Activated CD4-positive, alpha-beta T cell treated with anti-CD3 and anti-CD28 coated beads for 36 hours (primary cell): ENCODE results near the gene CELF4. TPM values are rescaled to one million over a fixed set of nuclear protein-coding genes. Genes with fewer than 3 reads are reported as not detected.

Experiments used
- ATAC-seq: fragments of 200-7000 bp; cut with Tn5 transposase; one replicate; pipeline ENCODE4 v1.10.0; 2021; ENCODE audit warnings: mild to moderate bottlenecking, moderate library complexity
- CTCF ChIA-PET: fragments of 350-600 bp; sonication (Branson Sonifier 250); formaldehyde crosslinking; loops from one replicate; lab custom pipeline; 2021; ENCODE audit warnings: antibody characterized with exemption; lab: Charles Lee
- POLR2A ChIA-PET: fragments of 350-600 bp; sonication (Branson Sonifier 250); formaldehyde crosslinking; loops from one replicate; lab custom pipeline; 2021; ENCODE audit warnings: antibody characterized with exemption, inconsistent platforms; lab: Charles Lee
- DNase-seq: peaks from one replicate; pipeline ENCODE4 v3.0.0-alpha.2; 2020
- H3K27ac Mint-ChIP-seq: one replicate; pipeline ENCODE4 v1.8.0; 2021; ENCODE audit warnings: mixed read lengths
- H3K27me3 Mint-ChIP-seq: one replicate; pipeline ENCODE4 v1.8.0; 2021; ENCODE audit warnings: mixed read lengths
- H3K36me3 Mint-ChIP-seq: one replicate; pipeline ENCODE4 v1.8.0; 2021; ENCODE audit warnings: low read depth, mixed read lengths
- H3K4me1 Mint-ChIP-seq: one replicate; pipeline ENCODE4 v1.8.0; 2021; ENCODE audit warnings: mixed read lengths
- H3K4me3 Mint-ChIP-seq: one replicate; pipeline ENCODE4 v1.8.0; 2021; ENCODE audit warnings: mild to moderate bottlenecking, moderate library complexity, mixed read lengths
- H3K9me3 Mint-ChIP-seq: one replicate; pipeline ENCODE4 v1.8.0; 2021; ENCODE audit warnings: low read depth, mixed read lengths
- intact Hi-C, 2 experiments: fragments of 100-400 bp; cut with DNase I in 1 of 2; cut with micrococcal nuclease in 1 of 2; formaldehyde crosslinking; loops; one replicate each; pipeline versions ENCODE4 v1.14.2 to v1.15.1; 2022 to 2024; cut with DNase I, micrococcal nuclease
- total RNA-seq, 2 experiments: library from RNA; stranded (reverse); gene quantifications; one replicate each; pipeline ENCODE4 v1.2.3, GENCODE V29; 2021

CELF4 gene
- total RNA-seq, 2 experiments from 2014 or later = not detected

DNA sequence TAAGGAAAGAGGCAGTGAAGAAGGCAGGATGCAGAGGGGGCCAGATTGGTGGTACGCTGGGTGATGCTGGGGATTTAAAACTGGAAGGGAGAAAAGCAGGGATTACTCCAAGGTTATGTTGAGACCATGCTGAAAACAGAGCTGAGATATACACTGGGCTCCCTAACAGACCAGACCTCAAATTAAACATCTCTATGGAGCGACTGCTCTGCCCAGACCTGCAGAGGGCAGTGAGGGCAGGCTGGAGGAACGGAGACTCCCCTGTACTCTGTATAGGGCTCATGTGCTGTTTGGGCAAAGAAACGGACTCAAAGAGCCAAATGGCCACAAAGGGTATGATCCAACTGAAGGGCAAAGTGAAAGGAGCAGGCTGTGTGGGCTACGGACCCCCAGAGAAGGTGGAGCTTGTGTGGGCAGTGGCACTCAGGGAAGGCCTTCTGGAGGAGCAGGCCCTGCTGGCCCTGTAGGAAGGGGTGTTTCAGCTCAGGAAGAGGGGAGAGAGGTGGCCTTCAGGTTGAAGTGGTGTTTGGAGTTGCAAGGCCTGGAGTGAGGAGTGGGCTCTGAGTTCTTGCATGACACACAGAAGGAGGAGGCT is 4.8 kb upstream of the CELF4 start:
- Mint-ChIP-seq H3K36me3 (no peaks in the 10 kb centered on the region), H3K27ac (no peak overlapping the region), H3K4me1 (peaks cover 12% of the 10 kb centered on the region), H3K27me3 (peaks cover 38% of the 10 kb centered on the region), H3K4me3 (no peak overlapping the region), H3K9me3 (no peaks in the 10 kb centered on the region)
- CTCF ChIA-PET = no interaction called here
- DNase-seq (no peak), ATAC-seq (no peak)
- POLR2A ChIA-PET = no interaction called here
- intact Hi-C loops = no loop called here

DNA sequence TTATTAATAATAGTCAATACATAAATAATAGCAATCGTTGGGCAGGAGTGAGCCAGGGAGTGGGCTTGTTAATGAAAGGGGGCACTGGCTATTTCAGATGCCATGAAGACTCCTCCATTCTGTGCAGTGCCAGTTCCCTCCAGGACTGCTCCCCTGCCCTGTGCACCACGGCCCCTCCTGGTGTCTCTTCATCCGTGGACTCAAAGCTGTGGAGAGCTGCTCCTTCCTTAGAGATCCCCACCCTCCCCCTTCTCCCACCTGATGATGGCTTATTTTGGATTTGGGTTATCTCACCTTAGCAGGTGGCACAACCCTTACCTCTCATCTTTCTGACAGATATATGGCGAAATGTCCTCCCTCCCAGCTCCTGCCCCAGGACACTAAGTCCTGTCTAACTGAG is 3.1 kb upstream of the CELF4 start:
- H3K9me3 Mint-ChIP-seq = no peaks in the 10 kb centered on the region
- ATAC-seq (no peak), DNase-seq (no peak)
- no peak overlapping the region for H3K4me3 Mint-ChIP-seq
- peaks cover 56% of the 10 kb centered on the region for H3K27me3 Mint-ChIP-seq
- no peaks in the 10 kb centered on the region for H3K36me3 Mint-ChIP-seq
- CTCF ChIA-PET = no interaction called here
- POLR2A ChIA-PET = no interaction called here
- intact Hi-C loops = no loop called here
- no peak overlapping the region for H3K27ac Mint-ChIP-seq
- H3K4me1 Mint-ChIP-seq = peaks cover 16% of the 10 kb centered on the region

DNA sequence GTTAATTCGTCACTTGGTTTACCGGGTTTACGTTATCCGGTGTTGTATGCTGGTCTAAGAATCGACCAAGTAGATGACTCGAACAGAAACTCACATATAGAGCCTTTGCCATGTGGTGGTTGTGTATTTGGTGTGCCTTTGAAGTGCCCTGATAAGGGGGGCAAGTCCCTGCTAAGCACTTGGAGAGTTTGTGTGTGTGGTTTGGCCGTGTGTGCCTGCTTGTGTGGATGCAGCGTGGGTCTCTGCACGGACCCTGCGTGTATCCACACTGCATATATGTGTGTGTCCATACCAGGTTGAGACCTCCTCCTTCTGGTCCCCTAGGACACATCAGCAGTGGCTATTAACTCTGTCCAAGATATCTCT is 2.4 kb upstream of the CELF4 start:
- no peaks in the 10 kb centered on the region for H3K9me3 Mint-ChIP-seq
- no peaks in the 10 kb centered on the region for H3K36me3 Mint-ChIP-seq
- DNase-seq (no peak), ATAC-seq (no peak)
- H3K27me3 Mint-ChIP-seq = peaks cover 56% of the 10 kb centered on the region
- intact Hi-C loops = no loop called here
- ChIA-PET CTCF (no interaction called here), POLR2A (no interaction called here)
- H3K4me3 Mint-ChIP-seq = no peak overlapping the region
- H3K4me1 Mint-ChIP-seq = peaks cover 16% of the 10 kb centered on the region
- H3K27ac Mint-ChIP-seq = no peak overlapping the region

DNA sequence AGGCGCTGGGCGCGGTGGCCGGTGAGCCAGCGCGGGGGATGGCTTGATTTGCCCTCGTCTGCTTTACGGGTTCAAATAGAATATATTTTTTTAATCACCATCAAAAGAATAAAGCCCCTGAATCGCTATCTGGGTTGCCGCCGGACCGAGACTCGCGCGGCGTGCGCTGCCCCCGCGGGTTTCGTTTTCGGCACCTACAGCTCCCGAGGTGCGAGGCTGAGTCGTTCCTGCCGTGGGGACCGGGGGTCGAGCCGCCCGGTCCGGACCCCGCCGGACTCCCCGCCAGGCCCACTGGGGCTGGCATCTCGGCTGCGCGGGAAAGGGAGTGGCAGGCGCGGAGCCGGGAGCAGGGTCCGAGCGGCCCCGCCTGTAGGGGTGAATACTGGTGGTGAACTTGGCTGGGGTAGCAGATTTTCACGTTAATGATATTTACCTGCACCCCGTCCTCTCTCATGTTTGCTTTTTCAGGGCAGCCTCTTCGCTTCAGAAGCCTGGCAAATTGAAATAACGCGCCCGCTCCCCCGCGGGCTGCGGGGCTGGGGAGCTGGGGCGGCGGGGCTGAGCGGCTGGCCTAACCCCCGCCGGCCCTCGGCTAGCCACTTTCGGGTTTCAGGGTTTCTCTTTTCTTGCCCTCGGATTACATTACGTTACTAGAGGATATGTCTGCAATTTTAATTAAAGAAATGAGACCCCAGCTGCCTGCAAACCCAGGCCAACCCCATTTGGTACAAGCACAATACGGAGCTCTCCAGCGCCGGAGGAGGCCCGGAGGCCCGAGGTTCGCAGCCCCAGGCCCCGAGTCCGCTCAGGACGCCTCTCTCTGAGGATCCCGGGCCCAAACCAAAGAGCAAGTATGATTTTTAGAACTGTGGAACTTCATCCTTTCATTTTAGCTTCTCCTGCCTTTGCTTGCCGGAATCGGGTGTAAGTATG is 1.7 kb upstream of the CELF4 start:
- peaks cover 55% of the 10 kb centered on the region for H3K27me3 Mint-ChIP-seq
- H3K27ac Mint-ChIP-seq = no peak overlapping the region
- no peak for ATAC-seq
- H3K4me1 Mint-ChIP-seq = peaks cover 16% of the 10 kb centered on the region
- ChIA-PET POLR2A (no interaction called here), CTCF (no interaction called here)
- DNase-seq = no peak
- H3K36me3 Mint-ChIP-seq = no peaks in the 10 kb centered on the region
- intact Hi-C loops = no loop called here
- H3K9me3 Mint-ChIP-seq = no peaks in the 10 kb centered on the region
- no peak overlapping the region for H3K4me3 Mint-ChIP-seq

DNA sequence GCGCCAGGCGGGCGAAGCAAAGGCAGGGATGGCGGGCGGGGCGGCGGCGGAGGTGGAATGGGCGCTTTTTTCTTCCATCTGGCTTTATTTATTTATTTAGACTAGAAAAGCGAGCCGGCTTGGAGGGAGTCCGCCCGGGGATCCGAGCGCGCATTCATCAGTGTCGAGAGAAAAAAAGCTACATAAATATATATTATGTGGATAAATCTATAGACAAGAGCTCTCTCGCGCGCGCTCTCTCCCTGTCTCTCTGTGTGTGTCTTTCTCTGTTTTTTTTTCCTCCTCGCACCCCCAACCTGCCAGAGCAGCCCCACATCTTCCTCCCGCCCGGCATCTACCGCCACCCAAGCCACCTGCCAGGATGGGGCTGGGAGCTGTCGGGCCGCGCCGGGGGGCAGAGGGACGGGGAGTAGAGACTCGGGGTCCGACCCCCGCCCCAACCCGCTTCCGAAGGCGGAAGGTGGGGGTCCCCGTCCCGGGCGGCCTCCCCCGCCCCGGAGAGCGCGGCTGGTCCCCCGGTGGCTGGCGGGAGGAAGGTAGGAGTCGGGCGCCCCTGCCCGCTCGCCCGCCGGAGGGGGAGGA is 972 bp upstream of the CELF4 start:
- DNase-seq (no peak), ATAC-seq (no peak)
- no peaks in the 10 kb centered on the region for H3K9me3 Mint-ChIP-seq
- no peak overlapping the region for H3K27ac Mint-ChIP-seq
- POLR2A ChIA-PET = no interaction called here
- H3K36me3 Mint-ChIP-seq = no peaks in the 10 kb centered on the region
- CTCF ChIA-PET = no interaction called here
- peaks cover 55% of the 10 kb centered on the region for H3K27me3 Mint-ChIP-seq
- H3K4me1 Mint-ChIP-seq = peaks cover 16% of the 10 kb centered on the region
- intact Hi-C loops = no loop called here
- H3K4me3 Mint-ChIP-seq = peak overlapping the region; percentile 35

DNA sequence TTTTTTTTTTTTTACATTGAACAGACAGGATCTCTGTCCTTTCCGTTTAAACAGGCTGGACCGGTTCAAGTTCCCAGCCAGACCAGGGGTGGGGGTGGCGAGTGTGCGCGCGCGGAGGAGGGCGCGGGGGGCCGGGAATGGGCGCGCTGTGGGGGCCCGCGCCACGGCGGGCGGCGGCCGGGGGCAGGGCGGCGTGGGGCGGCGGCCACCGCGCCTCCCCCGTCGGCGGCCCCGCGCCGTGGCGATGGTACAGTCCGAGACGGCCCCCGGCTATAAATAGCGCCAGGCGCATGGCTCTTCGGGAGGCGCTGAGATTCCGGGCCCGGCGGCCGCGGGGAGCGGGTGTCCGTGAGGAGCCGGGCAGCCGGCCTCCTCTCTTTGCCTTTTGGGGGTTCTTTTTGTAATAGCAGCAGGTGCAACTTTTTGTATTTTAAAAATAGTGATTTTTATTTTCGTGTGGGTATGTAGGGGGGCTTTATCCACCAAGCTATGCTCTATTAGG is 430 bp upstream of the CELF4 start:
- ChIA-PET CTCF (no interaction called here), POLR2A (no interaction called here)
- DNase-seq (peak; percentile 10), ATAC-seq (no peak)
- intact Hi-C loops = no loop called here
- Mint-ChIP-seq H3K4me3 (no peak overlapping the region), H3K27me3 (peaks cover 55% of the 10 kb centered on the region), H3K9me3 (no peaks in the 10 kb centered on the region), H3K36me3 (no peaks in the 10 kb centered on the region), H3K27ac (no peak overlapping the region), H3K4me1 (peaks cover 16% of the 10 kb centered on the region)

DNA sequence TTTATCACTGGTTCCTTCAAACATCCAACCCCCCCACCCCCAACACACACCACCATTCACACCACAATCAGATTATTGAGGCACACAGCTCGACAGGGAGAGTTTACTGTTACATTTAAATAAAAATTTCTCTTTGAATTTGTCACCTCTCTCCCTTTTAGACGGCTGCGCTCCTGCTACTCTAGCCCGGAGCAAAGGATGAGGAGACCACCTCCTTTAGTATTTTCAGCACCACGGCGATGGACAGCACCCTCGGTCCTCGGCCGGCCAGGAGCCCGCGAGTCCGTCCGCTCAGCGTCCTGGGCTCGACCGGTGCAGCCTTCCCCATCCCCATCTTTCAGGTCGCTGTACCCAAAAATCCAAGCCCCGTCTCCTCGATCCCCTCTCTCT is 892 bp downstream of the CELF4 start:
- Mint-ChIP-seq H3K27me3 (peaks cover 44% of the 10 kb centered on the region), H3K9me3 (no peaks in the 10 kb centered on the region), H3K4me3 (no peak overlapping the region), H3K4me1 (peaks cover 16% of the 10 kb centered on the region), H3K27ac (no peak overlapping the region), H3K36me3 (no peaks in the 10 kb centered on the region)
- CTCF ChIA-PET = no interaction called here
- ATAC-seq = no peak
- intact Hi-C loops = no loop called here
- POLR2A ChIA-PET = no interaction called here
- peak; percentile 38 for DNase-seq

DNA sequence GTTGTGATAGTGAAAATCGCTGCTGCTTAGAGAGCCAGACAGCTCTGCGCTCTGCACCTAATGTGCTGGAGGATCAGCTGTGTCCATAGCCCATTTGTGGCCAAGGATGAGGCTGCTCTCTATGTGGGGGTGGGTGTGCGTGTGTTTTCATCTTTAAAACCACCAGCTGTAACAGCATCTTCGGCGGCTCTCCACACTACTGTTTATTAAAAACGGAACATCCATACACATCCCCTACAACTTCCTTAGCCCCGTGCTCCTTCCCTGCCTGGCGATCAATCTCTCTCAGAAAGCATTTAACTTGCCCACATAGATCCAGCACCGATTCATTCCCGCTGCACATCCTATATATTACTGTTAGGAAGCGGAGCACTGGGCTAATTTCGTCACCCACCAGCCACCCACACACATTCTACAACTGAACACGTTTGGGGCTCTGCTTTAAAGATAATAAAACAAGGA is 1.6 kb downstream of the CELF4 start:
- peaks cover 40% of the 10 kb centered on the region for H3K27me3 Mint-ChIP-seq
- intact Hi-C loops = no loop called here
- CTCF ChIA-PET = no interaction called here
- POLR2A ChIA-PET = no interaction called here
- no peaks in the 10 kb centered on the region for H3K9me3 Mint-ChIP-seq
- H3K4me3 Mint-ChIP-seq = no peak overlapping the region
- ATAC-seq = no peak
- H3K27ac Mint-ChIP-seq = no peak overlapping the region
- peaks cover 16% of the 10 kb centered on the region for H3K4me1 Mint-ChIP-seq
- no peaks in the 10 kb centered on the region for H3K36me3 Mint-ChIP-seq
- DNase-seq = no peak

DNA sequence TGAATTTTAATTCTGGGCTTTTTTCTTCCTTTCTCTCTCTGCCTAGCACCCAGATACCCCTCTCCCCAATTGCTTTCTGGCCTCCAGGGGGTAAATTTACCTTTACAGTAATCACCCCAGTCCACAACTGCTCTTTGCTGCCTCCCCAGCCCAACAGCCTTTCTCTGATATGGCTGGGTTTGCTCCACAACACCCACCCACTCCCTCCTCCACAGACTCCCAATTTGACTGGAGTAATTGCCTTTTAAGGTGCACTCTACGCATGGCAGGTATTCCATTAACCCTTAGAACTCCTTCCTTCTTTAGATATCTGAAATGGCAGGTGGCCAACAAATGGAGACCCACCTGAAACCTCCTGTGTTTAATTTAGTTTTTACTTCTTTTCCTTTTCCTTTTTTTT is 3.6 kb downstream of the CELF4 start:
- Mint-ChIP-seq H3K27ac (no peak overlapping the region), H3K4me1 (peaks cover 10% of the 10 kb centered on the region), H3K4me3 (no peak overlapping the region), H3K9me3 (no peaks in the 10 kb centered on the region), H3K27me3 (peaks cover 28% of the 10 kb centered on the region), H3K36me3 (no peaks in the 10 kb centered on the region)
- intact Hi-C loops = no loop called here
- ATAC-seq = no peak
- no peak for DNase-seq
- ChIA-PET POLR2A (no interaction called here), CTCF (no interaction called here)

DNA sequence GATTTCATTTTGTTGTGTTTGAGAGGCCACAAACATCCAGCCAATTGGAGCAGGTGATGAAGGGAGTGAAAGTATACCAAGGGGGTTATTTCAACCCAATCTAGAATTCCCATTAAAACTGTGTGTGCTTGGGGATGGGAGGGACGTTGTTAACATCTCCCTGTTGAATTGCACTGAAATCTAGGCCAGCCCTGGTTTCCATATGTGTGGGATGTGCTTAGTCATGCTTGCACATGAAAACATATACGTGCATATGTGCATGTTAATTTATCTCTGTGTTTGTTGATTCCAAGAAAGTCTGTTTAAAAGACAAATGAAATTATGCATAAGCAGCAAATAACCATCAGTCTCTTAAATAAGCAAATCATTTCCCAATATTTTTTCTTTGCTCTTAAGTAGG is 5.6 kb downstream of the CELF4 start:
- H3K4me3 Mint-ChIP-seq = no peak overlapping the region
- DNase-seq (no peak), ATAC-seq (no peak)
- H3K27ac Mint-ChIP-seq = no peak overlapping the region
- POLR2A ChIA-PET = no interaction called here
- CTCF ChIA-PET = no interaction called here
- H3K9me3 Mint-ChIP-seq = no peaks in the 10 kb centered on the region
- peaks cover 18% of the 10 kb centered on the region for H3K27me3 Mint-ChIP-seq
- no peaks in the 10 kb centered on the region for H3K36me3 Mint-ChIP-seq
- peaks cover 3% of the 10 kb centered on the region for H3K4me1 Mint-ChIP-seq
- intact Hi-C loops = no loop called here

DNA sequence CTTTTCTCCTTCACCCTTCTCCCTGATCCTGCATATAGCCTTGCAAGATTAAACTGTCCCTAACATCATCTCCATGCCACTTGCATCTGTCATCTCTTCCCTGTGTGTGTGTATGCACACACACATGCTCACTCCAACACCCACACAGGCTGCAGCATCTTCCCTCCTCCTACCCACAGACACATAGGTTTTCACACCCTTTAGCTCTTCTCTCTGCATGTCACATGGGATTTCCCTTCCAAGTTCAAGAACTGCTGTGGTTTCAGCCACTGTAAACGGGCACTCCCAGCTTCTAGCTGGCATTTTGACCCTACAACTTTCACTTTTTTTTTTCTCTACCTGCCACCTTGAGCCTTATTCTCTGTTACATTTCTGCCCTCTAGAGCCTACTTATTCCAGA is 6.4 kb downstream of the CELF4 start:
- H3K4me1 Mint-ChIP-seq = no peaks in the 10 kb centered on the region
- no peaks in the 10 kb centered on the region for H3K9me3 Mint-ChIP-seq
- intact Hi-C loops = no loop called here
- CTCF ChIA-PET = no interaction called here
- POLR2A ChIA-PET = no interaction called here
- peaks cover 10% of the 10 kb centered on the region for H3K27me3 Mint-ChIP-seq
- ATAC-seq = no peak
- no peak overlapping the region for H3K4me3 Mint-ChIP-seq
- no peaks in the 10 kb centered on the region for H3K36me3 Mint-ChIP-seq
- H3K27ac Mint-ChIP-seq = no peak overlapping the region
- DNase-seq = no peak

DNA sequence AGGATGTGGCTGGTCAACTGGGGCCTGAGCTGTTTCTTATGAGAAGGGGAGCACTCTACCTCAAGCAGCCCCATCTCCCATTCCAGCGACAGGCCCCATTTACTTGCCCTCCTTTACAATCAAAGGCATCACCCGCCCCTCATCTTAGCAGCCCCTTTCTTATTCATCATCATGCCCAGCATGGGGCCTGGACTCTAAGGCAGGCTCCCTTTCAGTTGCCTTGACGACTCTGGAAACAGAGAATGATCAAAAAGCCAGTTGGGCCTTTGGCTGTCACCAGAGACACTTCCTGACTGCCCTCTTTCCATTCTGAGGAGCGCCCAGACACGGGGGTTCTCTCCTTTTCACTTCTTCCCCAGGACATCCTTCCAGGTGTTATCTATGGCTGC is 11.2 kb downstream of the CELF4 start:
- no peak for DNase-seq
- Mint-ChIP-seq H3K36me3 (no peaks in the 10 kb centered on the region), H3K4me3 (no peak overlapping the region), H3K4me1 (no peaks in the 10 kb centered on the region), H3K9me3 (no peaks in the 10 kb centered on the region), H3K27me3 (peaks cover 5% of the 10 kb centered on the region), H3K27ac (no peak overlapping the region)
- CTCF ChIA-PET = no interaction called here
- POLR2A ChIA-PET = no interaction called here
- intact Hi-C loops = no loop called here
- ATAC-seq = no peak
